Mesothelial cell of epicardium (in vitro differentiated cells): ENCODE measurements around the gene NAA16. TPM values are rescaled to one million over a fixed set of nuclear protein-coding genes. Genes with fewer than 3 reads are reported as not detected.
A peak's percentile ranks its signal among the peaks of the same experiment; 100 is the strongest.

Experiments used
- DNase-seq, 2 experiments: peaks; one replicate each; pipeline ENCODE4 v3.0.0; 2021; ENCODE audit warnings: low spot score in 2 of 2; ENCODE audit not compliant: unreplicated experiment in 2 of 2
- H3K27ac Mint-ChIP-seq: 2 replicates; pipeline ENCODE4 v1.8.0; 2021; ENCODE audit warnings: mixed read lengths
- H3K27me3 Mint-ChIP-seq: 2 replicates; pipeline ENCODE4 v1.8.0; 2021; ENCODE audit warnings: low read depth, mixed read lengths
- H3K36me3 Mint-ChIP-seq: 2 replicates; pipeline ENCODE4 v1.8.0; 2021; ENCODE audit warnings: mixed read lengths
- H3K4me1 Mint-ChIP-seq: 2 replicates; pipeline ENCODE4 v1.8.0; 2021; ENCODE audit warnings: mixed read lengths
- H3K4me3 Mint-ChIP-seq: 2 replicates; pipeline ENCODE4 v1.8.0; 2021; ENCODE audit warnings: mild to moderate bottlenecking, moderate library complexity, mixed read lengths
- H3K9me3 Mint-ChIP-seq: 2 replicates; pipeline ENCODE4 v1.8.0; 2021; ENCODE audit warnings: mixed read lengths
- total RNA-seq: library from RNA; stranded (reverse); gene quantifications from 3 replicates; pipeline ENCODE4 v1.2.1, GENCODE V29; 2021
- TF ChIP-seq, protein P1 (sequence below): fragments of 200-600 bp; sonication (generic); IDR thresholded peaks from one replicate; pipeline ENCODE4 v1.5.0; 2021; ENCODE audit warnings: antibody characterized with exemption; ENCODE audit not compliant: unreplicated experiment

Gene NAA16
- total RNA-seq, 1 donor from 2014 or later: 40.0 TPM

DNA sequence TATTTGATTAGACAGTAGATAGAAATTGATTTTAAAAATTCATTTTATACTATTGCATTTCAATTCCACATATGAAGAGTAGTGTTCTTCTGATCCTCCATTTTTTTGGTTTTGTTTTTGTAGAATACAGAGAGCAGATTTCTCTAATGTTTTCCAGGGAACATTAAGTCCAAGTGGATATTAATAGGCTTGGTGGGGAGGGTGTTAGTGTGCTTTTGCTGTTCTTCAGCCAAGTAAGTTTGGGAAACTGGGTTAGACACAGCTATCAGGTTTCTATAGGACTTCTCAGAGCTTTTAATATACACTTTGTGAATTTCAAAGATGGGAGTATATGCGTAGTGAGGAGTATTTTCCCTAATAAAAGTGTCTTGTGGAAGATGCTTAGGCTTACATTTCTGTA is 21.8 kb downstream of the NAA16 start:
- DNase-seq: no peak
- no peaks in the 10 kb centered on the region for H3K9me3 Mint-ChIP-seq
- H3K4me1 Mint-ChIP-seq: peaks cover 3% of the 10 kb centered on the region
- no peak overlapping the region for H3K27ac Mint-ChIP-seq
- H3K4me3 Mint-ChIP-seq: no peak overlapping the region
- no peaks in the 10 kb centered on the region for H3K27me3 Mint-ChIP-seq
- peaks cover 15% of the 10 kb centered on the region for H3K36me3 Mint-ChIP-seq
- TF ChIP-seq, protein P1, sequence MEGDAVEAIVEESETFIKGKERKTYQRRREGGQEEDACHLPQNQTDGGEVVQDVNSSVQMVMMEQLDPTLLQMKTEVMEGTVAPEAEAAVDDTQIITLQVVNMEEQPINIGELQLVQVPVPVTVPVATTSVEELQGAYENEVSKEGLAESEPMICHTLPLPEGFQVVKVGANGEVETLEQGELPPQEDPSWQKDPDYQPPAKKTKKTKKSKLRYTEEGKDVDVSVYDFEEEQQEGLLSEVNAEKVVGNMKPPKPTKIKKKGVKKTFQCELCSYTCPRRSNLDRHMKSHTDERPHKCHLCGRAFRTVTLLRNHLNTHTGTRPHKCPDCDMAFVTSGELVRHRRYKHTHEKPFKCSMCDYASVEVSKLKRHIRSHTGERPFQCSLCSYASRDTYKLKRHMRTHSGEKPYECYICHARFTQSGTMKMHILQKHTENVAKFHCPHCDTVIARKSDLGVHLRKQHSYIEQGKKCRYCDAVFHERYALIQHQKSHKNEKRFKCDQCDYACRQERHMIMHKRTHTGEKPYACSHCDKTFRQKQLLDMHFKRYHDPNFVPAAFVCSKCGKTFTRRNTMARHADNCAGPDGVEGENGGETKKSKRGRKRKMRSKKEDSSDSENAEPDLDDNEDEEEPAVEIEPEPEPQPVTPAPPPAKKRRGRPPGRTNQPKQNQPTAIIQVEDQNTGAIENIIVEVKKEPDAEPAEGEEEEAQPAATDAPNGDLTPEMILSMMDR: no peak

DNA sequence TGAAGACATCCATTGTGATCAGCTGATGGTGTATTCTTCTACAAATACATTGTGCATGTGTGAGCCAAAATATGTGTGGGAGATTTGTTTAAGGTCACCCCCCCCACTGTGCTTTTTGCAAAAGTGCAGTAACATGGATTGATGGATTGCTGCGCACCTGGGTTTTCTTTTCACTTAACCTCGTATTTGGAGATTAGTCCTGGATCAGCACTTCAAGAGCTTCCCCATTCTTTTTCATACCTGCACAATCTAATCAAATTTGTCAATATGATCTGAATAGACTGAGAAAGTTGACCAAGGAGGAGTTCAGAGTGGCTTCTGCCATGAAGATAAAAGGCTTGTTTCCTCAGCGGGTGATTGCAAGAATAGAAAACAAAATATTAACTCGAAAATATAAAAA is 23.7 kb downstream of the NAA16 start:
- Mint-ChIP-seq H3K36me3 (peaks cover 20% of the 10 kb centered on the region), H3K27ac (no peak overlapping the region), H3K4me1 (no peaks in the 10 kb centered on the region), H3K27me3 (no peaks in the 10 kb centered on the region), H3K9me3 (no peaks in the 10 kb centered on the region), H3K4me3 (no peak overlapping the region)
- DNase-seq: no peak
- TF ChIP-seq, protein P1: no peak

DNA sequence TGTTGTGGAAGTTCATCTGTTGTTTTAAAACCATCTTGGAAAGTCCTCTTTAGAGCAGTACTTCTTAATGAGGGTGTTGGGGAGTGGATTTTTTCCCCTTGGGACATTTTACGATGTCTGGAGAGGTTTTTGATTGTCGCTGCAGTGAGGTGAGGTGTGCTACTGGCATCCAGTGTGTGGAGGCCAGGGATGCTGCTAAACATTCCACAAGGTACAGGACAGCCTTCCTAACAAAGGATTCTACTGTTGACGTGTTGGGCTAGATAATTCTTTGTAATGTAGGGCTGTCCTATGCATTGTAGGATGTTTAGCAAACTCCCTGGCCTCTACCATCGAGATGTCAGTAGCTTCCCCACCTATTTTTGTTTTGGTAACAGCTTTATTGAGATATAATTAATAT is 33.3 kb downstream of the NAA16 start:
- Mint-ChIP-seq H3K27ac (no peak overlapping the region), H3K9me3 (peaks cover 10% of the 10 kb centered on the region), H3K4me1 (peaks cover 7% of the 10 kb centered on the region), H3K4me3 (no peak overlapping the region), H3K27me3 (no peaks in the 10 kb centered on the region), H3K36me3 (peaks cover 70% of the 10 kb centered on the region)
- DNase-seq: no peak
- TF ChIP-seq, protein P1: no peak

DNA sequence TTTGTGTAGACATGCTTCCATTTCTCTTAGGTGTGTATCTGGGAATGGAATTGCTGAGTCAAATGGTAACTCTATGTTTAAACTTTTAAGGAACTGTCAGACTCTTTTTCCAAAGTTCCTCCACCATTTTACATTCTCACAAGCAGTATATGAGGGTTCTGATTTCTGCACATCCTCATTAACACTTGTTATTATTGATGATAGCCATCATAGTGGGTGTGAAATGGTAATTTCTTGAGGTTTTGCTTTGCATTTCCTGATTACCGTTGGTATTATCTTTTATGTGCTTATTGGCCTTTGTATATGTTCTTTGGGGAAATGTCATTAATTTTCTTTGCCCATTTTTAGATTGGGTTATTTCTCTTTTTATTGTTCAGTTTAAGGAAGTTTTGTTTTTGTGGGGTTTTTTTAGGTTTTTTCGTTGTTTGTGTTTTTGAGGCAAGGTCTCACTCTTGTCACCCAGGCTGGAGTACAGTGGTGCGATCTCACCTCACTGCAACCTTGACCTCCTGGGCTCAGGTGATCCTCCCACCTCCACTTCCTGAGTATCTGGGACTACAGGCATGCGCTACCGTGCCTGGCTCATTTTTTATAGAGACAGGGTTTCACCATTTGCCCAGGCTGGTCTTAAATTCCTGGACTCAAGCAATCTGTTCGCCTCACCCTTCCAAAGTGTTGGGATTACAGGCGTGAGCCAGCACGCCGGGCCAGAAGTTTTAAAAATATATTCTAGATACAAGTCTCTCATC is 34.3 kb downstream of the NAA16 start:
- Mint-ChIP-seq H3K27ac (peak overlapping the region; percentile 81), H3K27me3 (no peaks in the 10 kb centered on the region), H3K36me3 (peaks cover 66% of the 10 kb centered on the region), H3K4me1 (peaks cover 7% of the 10 kb centered on the region), H3K4me3 (no peak overlapping the region), H3K9me3 (peaks cover 10% of the 10 kb centered on the region)
- TF ChIP-seq, protein P1: no peak
- DNase-seq: no peak

DNA sequence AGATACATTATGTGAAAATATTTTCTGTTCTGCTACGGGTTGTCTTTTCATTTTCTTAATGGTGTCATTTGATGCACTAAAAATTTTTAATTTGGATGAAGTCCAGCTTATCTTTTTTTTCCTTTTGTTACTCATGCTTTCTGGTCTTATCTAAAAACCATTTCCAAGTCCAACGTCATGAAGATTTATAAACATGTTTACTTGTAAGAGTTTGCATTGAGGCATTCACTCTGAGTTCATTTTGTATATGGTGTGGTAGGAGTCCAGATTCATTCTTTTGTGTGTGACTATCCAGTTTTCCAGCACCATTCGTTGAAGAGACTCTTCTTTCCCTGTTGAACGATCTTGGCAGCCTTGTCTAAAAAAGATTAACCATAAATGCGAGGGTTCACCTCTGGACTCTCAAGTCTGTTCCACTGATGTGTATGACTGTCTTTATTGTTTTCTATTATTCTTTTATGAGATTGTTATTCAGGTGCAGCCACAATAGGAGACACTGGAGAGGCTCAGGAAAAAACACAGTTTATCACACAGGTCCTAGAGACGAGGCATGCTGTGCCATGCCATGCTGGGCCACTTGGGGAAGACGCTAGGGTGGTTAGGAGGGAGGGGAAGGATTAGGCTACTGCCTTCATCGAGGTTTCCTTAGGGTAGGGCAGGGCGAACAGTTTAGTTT is 35.0 kb downstream of the NAA16 start:
- peaks cover 65% of the 10 kb centered on the region for H3K36me3 Mint-ChIP-seq
- peaks cover 10% of the 10 kb centered on the region for H3K9me3 Mint-ChIP-seq
- peak overlapping the region; percentile 80 for H3K27ac Mint-ChIP-seq
- peaks cover 7% of the 10 kb centered on the region for H3K4me1 Mint-ChIP-seq
- no peak for DNase-seq
- H3K27me3 Mint-ChIP-seq: no peaks in the 10 kb centered on the region
- TF ChIP-seq, protein P1: no peak
- H3K4me3 Mint-ChIP-seq: no peak overlapping the region
